Fibroblast of villous mesenchyme (primary cell): ENCODE data around the gene ATXN10. TPM values are rescaled to one million over a fixed set of nuclear protein-coding genes. Genes with fewer than 3 reads are reported as not detected.

Experiments used
- DNase-seq: peaks from one replicate; pipeline ENCODE4 v3.0.0-alpha.2; 2010; ENCODE audit warnings: low read depth
- H3K4me3 ChIP-seq: 2 replicates; pipeline ENCODE4 v1.5.1; 2011; ENCODE audit warnings: low read depth, mild to moderate bottlenecking, low read length
- total RNA-seq: library from RNA; depleted of rRNA; stranded (reverse); fragments of >200 nt; gene quantifications from 2 replicates; pipeline ENCODE4 v1.2.3, GENCODE V29; 2012
- TF ChIP-seq, protein P1 (sequence below): IDR thresholded peaks from 2 replicates; pipeline ENCODE4 v1.5.1; 2012; ENCODE audit warnings: low read depth, mild to moderate bottlenecking, low read length; ENCODE audit not compliant: insufficient read depth

Gene ATXN10
- total RNA-seq, 1 donor, result 190 TPM

DNA sequence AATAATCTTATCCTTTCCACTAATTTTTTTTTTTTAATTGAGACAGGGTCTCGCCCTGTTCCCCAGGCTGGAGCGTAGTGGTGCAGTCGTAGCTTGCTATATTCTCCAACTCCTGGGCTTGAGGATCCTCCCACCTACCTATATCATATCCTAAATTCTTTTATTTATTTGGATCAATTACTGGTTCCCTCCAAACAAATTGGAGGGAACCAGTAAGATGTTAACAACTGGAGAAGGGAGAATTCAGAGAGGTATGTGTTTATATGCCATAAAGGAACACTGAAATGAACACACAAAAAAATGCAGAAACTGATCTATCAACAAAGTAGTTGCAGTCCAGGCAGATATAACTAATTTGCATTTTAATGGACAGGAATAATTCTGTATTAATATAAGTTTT is 63.6 kb downstream of the ATXN10 start:
- H3K4me3 ChIP-seq, result no peak overlapping the region
- no peak for DNase-seq
- TF ChIP-seq, protein P1, sequence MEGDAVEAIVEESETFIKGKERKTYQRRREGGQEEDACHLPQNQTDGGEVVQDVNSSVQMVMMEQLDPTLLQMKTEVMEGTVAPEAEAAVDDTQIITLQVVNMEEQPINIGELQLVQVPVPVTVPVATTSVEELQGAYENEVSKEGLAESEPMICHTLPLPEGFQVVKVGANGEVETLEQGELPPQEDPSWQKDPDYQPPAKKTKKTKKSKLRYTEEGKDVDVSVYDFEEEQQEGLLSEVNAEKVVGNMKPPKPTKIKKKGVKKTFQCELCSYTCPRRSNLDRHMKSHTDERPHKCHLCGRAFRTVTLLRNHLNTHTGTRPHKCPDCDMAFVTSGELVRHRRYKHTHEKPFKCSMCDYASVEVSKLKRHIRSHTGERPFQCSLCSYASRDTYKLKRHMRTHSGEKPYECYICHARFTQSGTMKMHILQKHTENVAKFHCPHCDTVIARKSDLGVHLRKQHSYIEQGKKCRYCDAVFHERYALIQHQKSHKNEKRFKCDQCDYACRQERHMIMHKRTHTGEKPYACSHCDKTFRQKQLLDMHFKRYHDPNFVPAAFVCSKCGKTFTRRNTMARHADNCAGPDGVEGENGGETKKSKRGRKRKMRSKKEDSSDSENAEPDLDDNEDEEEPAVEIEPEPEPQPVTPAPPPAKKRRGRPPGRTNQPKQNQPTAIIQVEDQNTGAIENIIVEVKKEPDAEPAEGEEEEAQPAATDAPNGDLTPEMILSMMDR, result no peak

DNA sequence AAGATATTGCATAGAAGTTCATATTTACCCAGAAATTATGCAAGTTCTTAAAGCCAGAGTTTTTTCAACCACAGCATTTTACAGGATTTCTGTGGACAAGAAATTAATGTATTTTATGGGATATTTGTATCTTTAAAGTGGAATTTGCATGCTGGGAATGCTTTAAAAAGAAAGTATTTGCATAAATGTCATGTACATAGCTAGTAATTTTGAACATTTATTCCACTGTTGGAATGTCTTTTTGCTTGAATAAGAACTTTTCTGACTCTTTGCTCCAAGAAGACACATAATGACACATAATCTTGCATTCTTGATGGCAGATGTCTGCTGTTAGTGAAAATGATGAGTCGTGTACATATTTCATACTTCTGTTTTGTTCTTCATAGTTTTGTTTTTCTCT is 66.6 kb downstream of the ATXN10 start:
- TF ChIP-seq, protein P1, result no peak
- peak; percentile 71 for DNase-seq
- H3K4me3 ChIP-seq, result no peak overlapping the region

DNA sequence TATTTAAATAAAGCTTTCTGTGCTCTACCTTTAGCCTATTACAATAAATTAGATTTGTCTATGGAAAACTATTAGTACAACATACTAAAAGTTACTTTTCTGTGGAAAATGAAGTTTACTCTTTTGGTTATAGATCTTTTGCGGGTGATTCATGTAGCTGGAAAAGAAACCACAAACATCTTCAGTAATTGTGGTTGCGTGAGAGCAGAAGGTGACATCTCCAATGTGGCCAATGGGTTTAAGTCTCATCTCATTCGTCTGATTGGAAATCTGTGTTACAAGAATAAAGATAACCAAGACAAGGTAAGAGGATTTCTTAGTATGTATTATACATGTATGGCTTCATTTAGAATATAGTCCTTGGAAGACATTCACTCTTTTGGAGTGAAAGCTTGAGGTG is 68.6 kb downstream of the ATXN10 start:
- H3K4me3 ChIP-seq, result no peak overlapping the region
- no peak for DNase-seq
- TF ChIP-seq, protein P1, result no peak

DNA sequence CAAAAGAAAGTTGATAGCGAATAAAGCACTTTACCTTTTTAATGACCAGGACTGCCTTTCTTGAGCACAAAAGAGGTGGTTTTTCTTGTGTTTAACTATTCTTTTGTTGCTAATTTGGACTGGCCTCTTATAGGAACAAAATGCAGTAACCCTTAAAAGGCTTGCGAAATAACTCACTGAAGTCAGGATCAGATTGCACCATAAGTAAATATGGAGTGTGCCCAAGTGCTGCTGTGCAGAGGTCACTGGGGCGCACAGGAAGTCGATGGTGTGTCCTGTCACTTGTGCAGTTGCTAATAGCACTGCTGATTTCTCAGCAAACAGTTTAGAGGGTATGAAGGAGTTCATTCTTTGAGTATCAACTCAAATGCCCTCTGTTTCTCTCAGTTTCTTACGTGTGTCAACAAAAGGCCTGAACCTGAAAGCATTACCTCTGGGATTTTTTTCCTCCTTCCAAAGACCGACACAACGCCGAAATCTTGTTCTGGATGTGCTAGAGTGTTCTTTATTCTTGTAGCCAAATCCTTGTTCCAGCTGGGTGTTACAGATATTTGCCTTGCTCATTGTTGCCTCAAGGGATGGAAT is 71.3 kb downstream of the ATXN10 start:
- DNase-seq, result peak; percentile 89
- no peak overlapping the region for H3K4me3 ChIP-seq
- TF ChIP-seq, protein P1, result no peak

DNA sequence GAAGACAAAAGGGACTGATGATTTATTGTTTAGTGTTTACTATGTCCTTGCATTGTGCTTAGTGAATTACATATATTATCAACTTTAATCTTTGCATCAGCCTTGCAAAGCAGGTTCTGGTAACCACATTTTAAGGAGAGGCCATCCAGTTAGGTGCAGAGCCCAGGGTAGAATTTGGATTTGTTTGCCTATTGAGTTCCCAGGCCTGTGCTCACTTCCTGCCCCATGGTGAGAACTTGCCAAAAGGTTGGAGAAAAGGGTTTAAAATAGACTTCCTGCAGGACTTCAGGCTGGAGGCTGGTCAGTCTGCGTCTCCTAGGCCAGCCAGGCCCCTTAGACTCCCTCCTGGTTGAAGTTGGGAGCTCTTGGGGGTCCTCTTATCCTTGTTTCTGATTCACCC is 72.1 kb downstream of the ATXN10 start:
- no peak for DNase-seq
- TF ChIP-seq, protein P1, result no peak
- no peak overlapping the region for H3K4me3 ChIP-seq

DNA sequence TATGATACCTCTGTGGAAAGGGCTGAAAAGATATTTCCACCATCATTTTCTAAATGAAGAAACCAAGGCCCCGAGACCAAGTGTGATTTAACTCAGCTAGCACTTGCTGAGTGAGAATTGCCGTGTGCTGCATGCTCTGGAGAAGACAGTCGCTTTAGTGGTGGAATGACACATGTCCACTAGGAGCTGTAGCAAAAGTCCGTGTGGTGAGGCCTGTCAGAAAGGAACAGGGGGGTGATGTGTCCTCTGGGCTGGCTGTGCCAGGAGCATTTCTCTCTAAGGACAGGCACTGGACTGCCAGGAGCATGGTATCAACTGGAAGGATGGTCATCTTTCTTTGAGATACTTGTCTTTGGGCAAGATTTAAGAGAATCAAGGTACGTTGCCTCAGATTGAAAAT is 72.8 kb downstream of the ATXN10 start:
- TF ChIP-seq, protein P1, result no peak

DNA sequence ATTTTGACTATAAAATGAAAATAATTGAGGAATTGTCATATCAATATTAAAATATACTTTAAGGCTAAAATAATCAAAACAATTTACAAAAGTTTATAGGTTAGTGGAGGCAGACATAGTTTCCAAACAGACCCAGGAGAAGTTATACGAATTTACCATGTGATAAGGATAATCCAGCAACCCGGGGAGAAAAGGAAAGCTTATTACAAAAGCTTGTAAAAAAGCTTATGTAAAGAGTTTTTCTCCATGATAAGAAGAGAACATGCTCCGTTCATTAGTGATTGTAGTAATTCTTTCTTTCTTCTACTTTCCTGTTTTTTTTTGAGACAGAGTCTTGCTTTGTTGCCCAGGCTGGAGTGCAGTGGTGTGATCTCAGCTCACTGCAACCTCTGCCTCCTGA is 79.0 kb downstream of the ATXN10 start:
- no peak overlapping the region for H3K4me3 ChIP-seq
- TF ChIP-seq, protein P1, result no peak
- DNase-seq, result peak; percentile 69

More for the DNA sequence above, 72.8 kb downstream of the ATXN10 start:
- no peak overlapping the region for H3K4me3 ChIP-seq
- no peak for DNase-seq
